ENCODE measurements around the gene PLK1. TPM values are rescaled to one million over a fixed set of nuclear protein-coding genes. Genes with fewer than 3 reads are reported as not detected.

Gene PLK1
- total RNA-seq, 2 donors from 2014 or later: 76.7 to 118 TPM

DNA sequence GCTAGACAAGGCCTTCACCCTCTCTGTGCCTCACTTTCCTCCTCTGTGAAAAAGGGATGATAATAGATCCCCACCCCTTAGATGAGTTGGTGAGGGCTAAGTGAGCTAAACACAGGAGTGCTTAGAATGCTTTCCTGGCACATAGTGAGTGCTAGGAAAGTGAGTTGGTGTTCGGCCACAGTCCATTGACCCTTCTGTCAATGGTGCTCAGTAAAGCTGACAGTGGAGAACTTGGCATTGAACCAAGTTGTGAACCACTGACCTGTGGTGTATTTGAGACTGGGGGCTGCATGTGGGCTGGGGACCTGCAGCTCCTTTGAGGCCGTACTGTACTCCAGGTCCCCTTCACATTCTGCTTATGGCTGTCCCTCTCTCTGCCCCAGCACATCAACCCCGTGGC is 4.8 kb downstream of the PLK1 start:
- Mint-ChIP-seq H3K4me3 (no peak overlapping the region), H3K27me3 (ENCODE audit: insufficient read depth) (no peaks in the 10 kb centered on the region), H3K27ac (no peak overlapping the region), H3K36me3 (ENCODE audit: low read depth) (peaks cover 71% of the 10 kb centered on the region), H3K9me3 (no peaks in the 10 kb centered on the region), H3K4me1 (peaks cover 9% of the 10 kb centered on the region)
- Histone ChIP-seq H3K4me1 (ENCODE audit: control insufficient read depth, insufficient read depth, low read length) (peaks cover 9% of the 10 kb centered on the region), H3K27me3 (ENCODE audit: control insufficient read depth, insufficient read depth, low read length, poor library complexity, severe bottlenecking) (no peaks in the 10 kb centered on the region), H3K27ac (ENCODE audit: low read depth, low read length) (no peak overlapping the region), H3K9me3 (ENCODE audit: control insufficient read depth, low read length) (no peaks in the 10 kb centered on the region), H3K4me3 (ENCODE audit: low read length) (no peak overlapping the region), H3K36me3 (ENCODE audit: control insufficient read depth, insufficient read depth, low read length) (peaks cover 83% of the 10 kb centered on the region), H3K9ac (ENCODE audit: extremely low read depth, low read length, poor library complexity, severe bottlenecking) (no peak overlapping the region)
- DNase-seq: no peak
- 95 to 100% methylated on average over 3 of the region's 3 CpGs for WGBS, 2 experiments (ENCODE audit: insufficient coverage in 1 of 2, insufficient read length in 1 of 2)
- TF ChIP-seq CTCF (conservative IDR thresholded peaks at IDR 0.05): no peak

DNA sequence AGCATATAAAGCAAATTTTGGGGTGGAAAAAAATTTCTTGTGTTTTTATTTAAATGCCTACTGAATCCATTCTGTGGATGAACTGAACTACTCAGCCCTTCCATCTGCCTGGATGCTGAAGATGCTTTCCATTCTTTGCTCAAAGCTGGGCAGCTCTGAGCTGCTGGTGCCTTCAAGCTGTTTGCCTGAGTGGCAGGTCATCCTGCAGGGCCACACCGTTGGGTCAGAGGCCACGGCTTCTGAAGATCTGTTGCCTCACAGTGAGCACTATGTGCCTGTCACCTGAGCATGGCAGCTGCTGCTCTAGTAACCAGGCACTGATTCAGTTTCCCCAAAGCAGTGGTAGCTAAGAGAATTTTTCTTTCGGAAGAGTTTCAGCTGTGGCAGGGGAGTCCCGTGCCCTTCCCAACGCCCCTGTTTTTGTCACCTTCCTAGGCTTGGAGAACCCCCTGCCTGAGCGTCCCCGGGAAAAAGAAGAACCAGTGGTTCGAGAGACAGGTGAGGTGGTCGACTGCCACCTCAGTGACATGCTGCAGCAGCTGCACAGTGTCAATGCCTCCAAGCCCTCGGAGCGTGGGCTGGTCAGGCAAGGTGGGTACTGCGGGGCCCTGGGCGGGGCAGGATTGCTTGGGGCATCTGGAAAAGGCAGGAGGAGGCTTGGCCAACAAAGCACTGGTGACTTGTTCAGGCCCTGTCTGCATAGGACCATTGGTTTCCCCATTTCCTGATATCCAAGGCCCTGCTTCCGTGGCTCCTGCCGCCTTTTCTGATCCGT is 8.5 kb downstream of the PLK1 start:
- H3K4me1 ChIP-seq (ENCODE audit: control insufficient read depth, insufficient read depth, low read length): no peaks in the 10 kb centered on the region
- H3K4me3 ChIP-seq (ENCODE audit: low read length): no peak overlapping the region
- Mint-ChIP-seq H3K27me3 (ENCODE audit: insufficient read depth) (no peaks in the 10 kb centered on the region), H3K9me3 (no peaks in the 10 kb centered on the region), H3K4me1 (no peaks in the 10 kb centered on the region), H3K4me3 (no peak overlapping the region), H3K27ac (no peak overlapping the region), H3K36me3 (ENCODE audit: low read depth) (peaks cover 84% of the 10 kb centered on the region)
- 94 to 95% methylated on average over 12 to 16 of the region's 16 CpGs for WGBS, 2 experiments (ENCODE audit: insufficient coverage in 1 of 2, insufficient read length in 1 of 2)
- TF ChIP-seq CTCF (conservative IDR thresholded peaks at IDR 0.05): no peak
- H3K9me3 ChIP-seq (ENCODE audit: control insufficient read depth, low read length): no peaks in the 10 kb centered on the region
- H3K36me3 ChIP-seq (ENCODE audit: control insufficient read depth, insufficient read depth, low read length): peaks cover 89% of the 10 kb centered on the region
- H3K27ac ChIP-seq (ENCODE audit: low read depth, low read length): no peak overlapping the region
- H3K9ac ChIP-seq (ENCODE audit: extremely low read depth, low read length, poor library complexity, severe bottlenecking): no peak overlapping the region
- no peaks in the 10 kb centered on the region for H3K27me3 ChIP-seq (ENCODE audit: control insufficient read depth, insufficient read depth, low read length, poor library complexity, severe bottlenecking)
- DNase-seq: no peak

DNA sequence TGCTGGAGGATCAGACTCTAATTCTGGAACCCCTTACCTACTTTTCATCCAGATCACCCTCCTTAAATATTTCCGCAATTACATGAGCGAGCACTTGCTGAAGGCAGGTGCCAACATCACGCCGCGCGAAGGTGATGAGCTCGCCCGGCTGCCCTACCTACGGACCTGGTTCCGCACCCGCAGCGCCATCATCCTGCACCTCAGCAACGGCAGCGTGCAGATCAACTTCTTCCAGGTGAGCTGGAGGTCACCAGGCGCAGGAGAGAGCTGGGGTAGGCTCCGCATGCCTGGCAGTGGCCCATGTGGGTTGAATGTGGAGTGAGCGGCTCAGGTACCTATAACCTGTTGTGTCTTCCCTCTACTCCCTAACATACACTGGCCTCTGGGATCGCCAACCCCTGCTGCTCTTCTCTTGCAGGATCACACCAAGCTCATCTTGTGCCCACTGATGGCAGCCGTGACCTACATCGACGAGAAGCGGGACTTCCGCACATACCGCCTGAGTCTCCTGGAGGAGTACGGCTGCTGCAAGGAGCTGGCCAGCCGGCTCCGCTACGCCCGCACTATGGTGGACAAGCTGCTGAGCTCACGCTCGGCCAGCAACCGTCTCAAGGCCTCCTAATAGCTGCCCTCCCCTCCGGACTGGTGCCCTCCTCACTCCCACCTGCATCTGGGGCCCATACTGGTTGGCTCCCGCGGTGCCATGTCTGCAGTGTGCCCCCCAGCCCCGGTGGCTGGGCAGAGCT is 10.9 kb downstream of the PLK1 start:
- Histone ChIP-seq H3K9me3 (ENCODE audit: control insufficient read depth, low read length) (no peaks in the 10 kb centered on the region), H3K9ac (ENCODE audit: extremely low read depth, low read length, poor library complexity, severe bottlenecking) (no peak overlapping the region), H3K36me3 (ENCODE audit: control insufficient read depth, insufficient read depth, low read length) (peaks cover 67% of the 10 kb centered on the region), H3K4me1 (ENCODE audit: control insufficient read depth, insufficient read depth, low read length) (no peaks in the 10 kb centered on the region), H3K27ac (ENCODE audit: low read depth, low read length) (no peak overlapping the region), H3K4me3 (ENCODE audit: low read length) (no peak overlapping the region), H3K27me3 (ENCODE audit: control insufficient read depth, insufficient read depth, low read length, poor library complexity, severe bottlenecking) (no peaks in the 10 kb centered on the region)
- no peak overlapping the region for H3K27ac Mint-ChIP-seq
- TF ChIP-seq CTCF (conservative IDR thresholded peaks at IDR 0.05): no peak
- no peak overlapping the region for H3K4me3 Mint-ChIP-seq
- no peaks in the 10 kb centered on the region for H3K9me3 Mint-ChIP-seq
- WGBS, 2 experiments (ENCODE audit: insufficient coverage in 1 of 2, insufficient read length in 1 of 2): 94 to 97% methylated on average over 10 to 36 of the region's 36 CpGs
- H3K4me1 Mint-ChIP-seq: peaks cover 4% of the 10 kb centered on the region
- H3K27me3 Mint-ChIP-seq (ENCODE audit: insufficient read depth): no peaks in the 10 kb centered on the region
- peaks cover 63% of the 10 kb centered on the region for H3K36me3 Mint-ChIP-seq (ENCODE audit: low read depth)
- no peak for DNase-seq
